ENCODE results near the gene EPB41L5. TPM values are rescaled to one million over a fixed set of nuclear protein-coding genes. Genes with fewer than 3 reads are reported as not detected.
"Not testable (repeated sequence)": the region's sequence is repeated elsewhere in the genome, so short reads cannot be mapped to it uniquely, and the experiment has no call there.

EPB41L5 gene
- polyA plus RNA-seq, 2 donors, result 4.1 to 8.9 TPM

- WGBS, 2 donors, result 94 to 97% methylated on average over 2 of the region's 2 CpGs
- not testable (repeated sequence) for H3K4me3 ChIP-seq (ENCODE audit: low read depth in 1 of 2, low read length in 2 of 2); H3K27me3 ChIP-seq (ENCODE audit: control insufficient read depth in 1 of 2, insufficient read depth in 2 of 2, low read length in 2 of 2); H3K9me3 ChIP-seq (ENCODE audit: control insufficient read depth in 2 of 2, insufficient read depth in 1 of 2, low read depth in 1 of 2, low read length in 1 of 2); H3K36me3 ChIP-seq (ENCODE audit: control insufficient read depth in 2 of 2, insufficient read depth in 2 of 2, low read length in 1 of 2); H3K27ac ChIP-seq (ENCODE audit: low read depth in 2 of 2, low read length in 1 of 2); H3K4me1 ChIP-seq (ENCODE audit: control insufficient read depth in 2 of 2, insufficient read depth in 2 of 2, low read length in 1 of 2)
Observed at GRCh38 chr2:120046252-120046651, 33.4 kb downstream of the EPB41L5 start.

DNA sequence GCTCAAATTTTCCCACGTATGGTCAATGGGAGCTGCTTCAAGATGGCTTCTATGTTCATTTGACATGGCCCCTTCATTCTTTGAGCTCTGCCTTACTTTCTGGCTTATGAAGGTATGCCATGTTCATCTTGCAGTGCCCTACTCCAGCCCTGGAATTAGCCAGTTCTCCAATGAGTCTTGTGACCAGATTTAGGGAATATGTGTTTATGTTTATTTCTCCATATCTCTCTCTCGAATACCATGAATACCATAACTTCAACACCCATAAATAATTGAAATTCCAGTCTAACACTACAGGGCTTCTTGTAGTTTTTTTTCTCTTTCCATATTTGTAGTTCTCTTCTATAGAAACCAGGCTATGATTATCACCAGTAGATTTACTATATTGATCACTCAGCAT is 39.7 kb downstream of the EPB41L5 start:
- WGBS, 2 donors, result 87 to 88% methylated on average over 2 of the region's 2 CpGs
- Histone ChIP-seq H3K27ac (ENCODE audit: low read depth in 2 of 2, low read length in 1 of 2) (no peak overlapping the region), H3K4me1 (ENCODE audit: control insufficient read depth in 2 of 2, insufficient read depth in 2 of 2, low read length in 1 of 2) (no peaks in the 10 kb centered on the region), H3K27me3 (ENCODE audit: control insufficient read depth in 1 of 2, insufficient read depth in 2 of 2, low read length in 2 of 2) (no peaks in the 10 kb centered on the region), H3K36me3 (ENCODE audit: control insufficient read depth in 2 of 2, insufficient read depth in 2 of 2, low read length in 1 of 2) (no peaks in the 10 kb centered on the region), H3K9me3 (ENCODE audit: control insufficient read depth in 2 of 2, insufficient read depth in 1 of 2, low read depth in 1 of 2, low read length in 1 of 2) (no peaks in the 10 kb centered on the region), H3K4me3 (ENCODE audit: low read depth in 1 of 2, low read length in 2 of 2) (no peak overlapping the region)

DNA sequence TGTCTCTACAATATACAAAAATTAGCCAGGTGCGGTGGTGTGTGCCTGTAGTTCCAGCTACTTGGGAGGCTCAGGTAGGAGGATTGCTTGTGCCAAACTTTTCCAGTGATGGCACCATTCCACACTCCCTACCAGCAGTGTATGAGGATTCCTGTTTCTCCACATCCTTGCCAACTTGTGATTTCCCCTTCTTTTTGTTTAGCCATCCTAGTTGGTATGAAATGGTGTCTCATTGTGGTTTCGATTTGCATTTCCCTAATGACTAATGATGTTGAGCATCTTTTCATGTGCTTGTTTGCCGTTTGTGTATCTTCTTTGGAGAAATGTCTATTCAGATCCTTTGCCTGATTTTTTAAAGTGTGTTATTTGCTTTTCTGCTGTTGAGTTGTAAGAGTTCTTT is 41.0 kb downstream of the EPB41L5 start:
- Histone ChIP-seq H3K4me1 (ENCODE audit: control insufficient read depth in 2 of 2, insufficient read depth in 2 of 2, low read length in 1 of 2) (no peaks in the 10 kb centered on the region), H3K27me3 (ENCODE audit: control insufficient read depth in 1 of 2, insufficient read depth in 2 of 2, low read length in 2 of 2) (no peaks in the 10 kb centered on the region), H3K4me3 (ENCODE audit: low read depth in 1 of 2, low read length in 2 of 2) (no peak overlapping the region), H3K27ac (ENCODE audit: low read depth in 2 of 2, low read length in 1 of 2) (no peak overlapping the region), H3K9me3 (ENCODE audit: control insufficient read depth in 2 of 2, insufficient read depth in 1 of 2, low read depth in 1 of 2, low read length in 1 of 2) (no peaks in the 10 kb centered on the region), H3K36me3 (ENCODE audit: control insufficient read depth in 2 of 2, insufficient read depth in 2 of 2, low read length in 1 of 2) (no peaks in the 10 kb centered on the region)
- WGBS, 2 donors, result 57 to 76% methylated on average over 3 of the region's 3 CpGs

DNA sequence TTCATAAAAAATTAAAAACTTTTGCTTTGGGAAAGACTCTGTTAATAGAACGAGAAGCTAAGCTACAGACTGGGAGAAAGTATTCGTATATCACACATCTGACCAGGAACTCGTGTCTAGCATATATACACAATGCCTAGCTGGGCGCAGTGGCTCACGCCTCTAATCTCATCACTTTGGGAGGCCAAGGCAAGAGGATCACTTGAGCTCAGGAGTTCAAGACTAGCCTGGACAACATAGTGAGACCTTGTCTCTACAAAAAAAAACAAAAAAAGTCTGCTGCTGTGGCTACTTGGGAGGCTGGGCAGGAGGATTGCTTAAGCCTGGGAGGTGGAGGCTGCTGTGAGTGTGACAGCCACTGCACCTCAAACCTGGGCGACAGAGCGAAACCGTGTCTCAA is 46.6 kb downstream of the EPB41L5 start:
- Histone ChIP-seq H3K27me3 (ENCODE audit: control insufficient read depth in 1 of 2, insufficient read depth in 2 of 2, low read length in 2 of 2) (no peaks in the 10 kb centered on the region), H3K9me3 (ENCODE audit: control insufficient read depth in 2 of 2, insufficient read depth in 1 of 2, low read depth in 1 of 2, low read length in 1 of 2) (no peaks in the 10 kb centered on the region), H3K4me1 (ENCODE audit: control insufficient read depth in 2 of 2, insufficient read depth in 2 of 2, low read length in 1 of 2) (no peaks in the 10 kb centered on the region), H3K27ac (ENCODE audit: low read depth in 2 of 2, low read length in 1 of 2) (no peak overlapping the region), H3K36me3 (ENCODE audit: control insufficient read depth in 2 of 2, insufficient read depth in 2 of 2, low read length in 1 of 2) (no peaks in the 10 kb centered on the region), H3K4me3 (ENCODE audit: low read depth in 1 of 2, low read length in 2 of 2) (no peak overlapping the region)
- WGBS, 2 donors, result 90 to 92% methylated on average over 8 of the region's 8 CpGs

DNA sequence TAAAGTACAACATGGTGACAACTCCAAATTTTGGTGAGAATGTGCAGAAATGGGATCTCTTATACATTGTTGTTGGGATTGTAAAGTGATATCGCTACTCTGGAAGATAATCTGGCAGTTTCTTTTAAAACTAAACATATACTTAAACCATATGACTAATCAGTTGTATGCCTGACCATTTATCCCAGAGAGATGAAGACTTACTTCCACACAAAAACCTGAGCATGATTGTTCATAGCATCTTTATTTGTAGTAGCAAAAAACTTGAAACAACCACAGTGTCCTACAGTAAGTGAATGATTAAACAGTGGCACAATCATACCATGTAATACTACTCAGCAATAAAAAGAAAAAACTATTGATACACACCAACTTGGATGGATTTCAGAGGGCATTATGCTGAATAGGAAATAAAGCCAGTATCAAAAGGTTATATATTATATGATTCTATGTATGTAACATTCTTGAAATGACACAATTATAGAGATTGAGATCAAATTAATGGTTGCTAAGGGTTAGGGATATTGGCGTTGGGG is 47.3 kb downstream of the EPB41L5 start:
- H3K27ac ChIP-seq (ENCODE audit: low read depth in 2 of 2, low read length in 1 of 2), result no peak overlapping the region
- H3K4me3 ChIP-seq (ENCODE audit: low read depth in 1 of 2, low read length in 2 of 2), result no peak overlapping the region
- no peaks in the 10 kb centered on the region for H3K9me3 ChIP-seq (ENCODE audit: control insufficient read depth in 2 of 2, insufficient read depth in 1 of 2, low read depth in 1 of 2, low read length in 1 of 2)
- H3K36me3 ChIP-seq (ENCODE audit: control insufficient read depth in 2 of 2, insufficient read depth in 2 of 2, low read length in 1 of 2), result no peaks in the 10 kb centered on the region
- H3K27me3 ChIP-seq (ENCODE audit: control insufficient read depth in 1 of 2, insufficient read depth in 2 of 2, low read length in 2 of 2), result no peaks in the 10 kb centered on the region
- H3K4me1 ChIP-seq (ENCODE audit: control insufficient read depth in 2 of 2, insufficient read depth in 2 of 2, low read length in 1 of 2), result no peaks in the 10 kb centered on the region
- 88 to 93% methylated on average over 2 of the region's 2 CpGs for WGBS, 2 donors

DNA sequence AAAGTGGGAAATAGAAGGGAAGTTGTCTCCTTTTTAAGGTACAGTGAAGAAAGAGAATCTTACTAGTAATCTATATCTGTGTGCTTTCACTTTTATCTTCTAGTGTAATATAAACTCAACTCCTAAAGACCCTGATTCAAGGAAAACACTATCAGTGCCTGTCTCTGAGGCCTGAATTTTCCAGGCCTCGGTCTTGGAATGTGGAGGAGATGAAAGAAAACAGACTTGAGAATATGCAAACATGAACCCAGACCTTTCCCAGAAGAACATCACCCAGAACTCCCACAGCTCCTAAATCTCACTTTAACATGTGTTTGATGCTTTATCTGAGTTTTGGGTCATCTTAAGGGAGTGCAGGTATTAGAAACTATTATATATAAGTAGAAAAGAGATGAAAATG is 51.8 kb downstream of the EPB41L5 start:
- no peaks in the 10 kb centered on the region for H3K27me3 ChIP-seq (ENCODE audit: control insufficient read depth in 1 of 2, insufficient read depth in 2 of 2, low read length in 2 of 2)
- no peaks in the 10 kb centered on the region for H3K9me3 ChIP-seq (ENCODE audit: control insufficient read depth in 2 of 2, insufficient read depth in 1 of 2, low read depth in 1 of 2, low read length in 1 of 2)
- no peaks in the 10 kb centered on the region for H3K36me3 ChIP-seq (ENCODE audit: control insufficient read depth in 2 of 2, insufficient read depth in 2 of 2, low read length in 1 of 2)
- WGBS, 2 donors, result 47 to 71% methylated on average over 1 of the region's 1 CpG
- H3K4me3 ChIP-seq (ENCODE audit: low read depth in 1 of 2, low read length in 2 of 2), result no peak overlapping the region
- H3K27ac ChIP-seq (ENCODE audit: low read depth in 2 of 2, low read length in 1 of 2), result no peak overlapping the region
- no peaks in the 10 kb centered on the region for H3K4me1 ChIP-seq (ENCODE audit: control insufficient read depth in 2 of 2, insufficient read depth in 2 of 2, low read length in 1 of 2)

GRCh38 chr2:120066800-120067547 is 54.1 kb downstream of the EPB41L5 start:
- Histone ChIP-seq H3K9me3 (ENCODE audit: control insufficient read depth in 2 of 2, insufficient read depth in 1 of 2, low read depth in 1 of 2, low read length in 1 of 2) (no peaks in the 10 kb centered on the region), H3K27me3 (ENCODE audit: control insufficient read depth in 1 of 2, insufficient read depth in 2 of 2, low read length in 2 of 2) (no peaks in the 10 kb centered on the region), H3K36me3 (ENCODE audit: control insufficient read depth in 2 of 2, insufficient read depth in 2 of 2, low read length in 1 of 2) (no peaks in the 10 kb centered on the region), H3K4me1 (ENCODE audit: control insufficient read depth in 2 of 2, insufficient read depth in 2 of 2, low read length in 1 of 2) (no peaks in the 10 kb centered on the region), H3K27ac (ENCODE audit: low read depth in 2 of 2, low read length in 1 of 2) (no peak overlapping the region), H3K4me3 (ENCODE audit: low read depth in 1 of 2, low read length in 2 of 2) (no peak overlapping the region)
- 55 to 67% methylated on average over 6 of the region's 6 CpGs for WGBS, 2 donors

- not testable (repeated sequence) for H3K4me1 ChIP-seq (ENCODE audit: control insufficient read depth in 2 of 2, insufficient read depth in 2 of 2, low read length in 1 of 2); H3K27ac ChIP-seq (ENCODE audit: low read depth in 2 of 2, low read length in 1 of 2); H3K27me3 ChIP-seq (ENCODE audit: control insufficient read depth in 1 of 2, insufficient read depth in 2 of 2, low read length in 2 of 2); H3K4me3 ChIP-seq (ENCODE audit: low read depth in 1 of 2, low read length in 2 of 2); H3K36me3 ChIP-seq (ENCODE audit: control insufficient read depth in 2 of 2, insufficient read depth in 2 of 2, low read length in 1 of 2); H3K9me3 ChIP-seq (ENCODE audit: control insufficient read depth in 2 of 2, insufficient read depth in 1 of 2, low read depth in 1 of 2, low read length in 1 of 2)
- WGBS, 2 donors, result 93 to 95% methylated on average over 20 of the region's 20 CpGs
Observed at GRCh38 chr2:120068040-120068658, 55.3 kb downstream of the EPB41L5 start.

GRCh38 chr2:120075545-120075944 is 62.7 kb downstream of the EPB41L5 start:
- Histone ChIP-seq H3K27ac (ENCODE audit: low read depth in 2 of 2, low read length in 1 of 2) (no peak overlapping the region), H3K27me3 (ENCODE audit: control insufficient read depth in 1 of 2, insufficient read depth in 2 of 2, low read length in 2 of 2) (no peaks in the 10 kb centered on the region), H3K4me1 (ENCODE audit: control insufficient read depth in 2 of 2, insufficient read depth in 2 of 2, low read length in 1 of 2) (no peaks in the 10 kb centered on the region), H3K4me3 (ENCODE audit: low read depth in 1 of 2, low read length in 2 of 2) (no peak overlapping the region), H3K36me3 (ENCODE audit: control insufficient read depth in 2 of 2, insufficient read depth in 2 of 2, low read length in 1 of 2) (peaks cover 0 to 3% of the 10 kb centered on the region in 2 donors), H3K9me3 (ENCODE audit: control insufficient read depth in 2 of 2, insufficient read depth in 1 of 2, low read depth in 1 of 2, low read length in 1 of 2) (no peaks in the 10 kb centered on the region)
- WGBS, 2 donors, result 92 to 96% methylated on average over 1 of the region's 1 CpG

- Histone ChIP-seq H3K27ac (ENCODE audit: low read depth in 2 of 2, low read length in 1 of 2) (no peak overlapping the region), H3K36me3 (ENCODE audit: control insufficient read depth in 2 of 2, insufficient read depth in 2 of 2, low read length in 1 of 2) (peaks cover 0 to 3% of the 10 kb centered on the region in 2 donors), H3K4me3 (ENCODE audit: low read depth in 1 of 2, low read length in 2 of 2) (no peak overlapping the region), H3K27me3 (ENCODE audit: control insufficient read depth in 1 of 2, insufficient read depth in 2 of 2, low read length in 2 of 2) (no peaks in the 10 kb centered on the region), H3K9me3 (ENCODE audit: control insufficient read depth in 2 of 2, insufficient read depth in 1 of 2, low read depth in 1 of 2, low read length in 1 of 2) (no peaks in the 10 kb centered on the region), H3K4me1 (ENCODE audit: control insufficient read depth in 2 of 2, insufficient read depth in 2 of 2, low read length in 1 of 2) (no peaks in the 10 kb centered on the region)
- 67 to 72% methylated on average over 3 of the region's 3 CpGs for WGBS, 2 donors
Observed at GRCh38 chr2:120077896-120078295, 65.0 kb downstream of the EPB41L5 start.

Data from esophagus (tissue), 2 donors.